ENCODE results near the gene PEX26. TPM values are rescaled to one million over a fixed set of nuclear protein-coding genes. Genes with fewer than 3 reads are reported as not detected.

The PEX26 gene
- total and polyA plus RNA-seq, 2 of the 13 experiments (the other 11 are each of a cell fraction or from before 2014, with no cell fraction given) = 10.6 to 25.1 TPM

DNA sequence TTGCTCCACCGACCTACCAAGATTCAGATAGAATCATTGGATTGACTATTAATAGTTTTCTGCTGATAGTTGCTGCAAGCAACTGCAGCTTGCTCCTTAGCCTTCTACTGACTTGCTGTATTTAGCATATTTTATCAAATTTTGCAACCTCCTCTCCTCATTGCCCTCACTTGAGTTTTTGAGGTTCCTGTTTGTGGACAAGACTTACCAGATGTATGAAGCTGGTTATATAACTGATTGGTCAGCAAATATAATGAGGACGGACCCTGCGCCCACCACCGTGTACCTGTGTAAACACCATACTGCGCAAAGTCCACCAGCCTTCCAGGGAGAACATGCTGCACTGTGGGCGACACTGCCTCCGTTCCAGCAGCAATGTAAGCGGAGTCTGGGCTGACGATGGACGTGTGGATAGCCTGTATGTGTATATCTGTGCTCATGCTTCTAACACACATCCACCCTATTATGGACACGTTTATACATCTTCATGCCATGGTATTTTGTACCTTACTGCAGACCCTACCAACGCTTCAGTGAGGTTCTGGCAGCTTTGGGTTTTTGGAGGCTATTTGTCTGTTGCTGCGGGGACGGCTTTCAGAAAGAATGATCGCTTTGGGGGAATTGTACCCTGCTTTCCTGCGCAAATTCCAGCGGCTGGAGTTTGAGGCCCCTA, 70.6 kb downstream of the PEX26 start (continued):
- TF ChIP-seq, protein P1, sequence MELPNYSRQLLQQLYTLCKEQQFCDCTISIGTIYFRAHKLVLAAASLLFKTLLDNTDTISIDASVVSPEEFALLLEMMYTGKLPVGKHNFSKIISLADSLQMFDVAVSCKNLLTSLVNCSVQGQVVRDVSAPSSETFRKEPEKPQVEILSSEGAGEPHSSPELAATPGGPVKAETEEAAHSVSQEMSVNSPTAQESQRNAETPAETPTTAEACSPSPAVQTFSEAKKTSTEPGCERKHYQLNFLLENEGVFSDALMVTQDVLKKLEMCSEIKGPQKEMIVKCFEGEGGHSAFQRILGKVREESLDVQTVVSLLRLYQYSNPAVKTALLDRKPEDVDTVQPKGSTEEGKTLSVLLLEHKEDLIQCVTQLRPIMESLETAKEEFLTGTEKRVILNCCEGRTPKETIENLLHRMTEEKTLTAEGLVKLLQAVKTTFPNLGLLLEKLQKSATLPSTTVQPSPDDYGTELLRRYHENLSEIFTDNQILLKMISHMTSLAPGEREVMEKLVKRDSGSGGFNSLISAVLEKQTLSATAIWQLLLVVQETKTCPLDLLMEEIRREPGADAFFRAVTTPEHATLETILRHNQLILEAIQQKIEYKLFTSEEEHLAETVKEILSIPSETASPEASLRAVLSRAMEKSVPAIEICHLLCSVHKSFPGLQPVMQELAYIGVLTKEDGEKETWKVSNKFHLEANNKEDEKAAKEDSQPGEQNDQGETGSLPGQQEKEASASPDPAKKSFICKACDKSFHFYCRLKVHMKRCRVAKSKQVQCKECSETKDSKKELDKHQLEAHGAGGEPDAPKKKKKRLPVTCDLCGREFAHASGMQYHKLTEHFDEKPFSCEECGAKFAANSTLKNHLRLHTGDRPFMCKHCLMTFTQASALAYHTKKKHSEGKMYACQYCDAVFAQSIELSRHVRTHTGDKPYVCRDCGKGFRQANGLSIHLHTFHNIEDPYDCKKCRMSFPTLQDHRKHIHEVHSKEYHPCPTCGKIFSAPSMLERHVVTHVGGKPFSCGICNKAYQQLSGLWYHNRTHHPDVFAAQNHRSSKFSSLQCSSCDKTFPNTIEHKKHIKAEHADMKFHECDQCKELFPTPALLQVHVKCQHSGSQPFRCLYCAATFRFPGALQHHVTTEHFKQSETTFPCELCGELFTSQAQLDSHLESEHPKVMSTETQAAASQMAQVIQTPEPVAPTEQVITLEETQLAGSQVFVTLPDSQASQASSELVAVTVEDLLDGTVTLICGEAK (IDR thresholded peaks at IDR 0.05) = no peak
- TF ChIP-seq, protein P1 (CRISPR knock-in tag; IDR thresholded peaks at IDR 0.05) = peak; percentile 63; the same call in 1 of the 2 replicates
- TF ChIP-seq NBN (conservative IDR thresholded peaks at IDR 0.05) (no peak), ZSCAN30 (CRISPR knock-in tag; IDR thresholded peaks at IDR 0.05) (peak; percentile 68; the same call in 1 of the 2 replicates), ZNF446 (CRISPR knock-in tag; IDR thresholded peaks at IDR 0.05) (no peak), ZBTB20 (CRISPR knock-in tag; IDR thresholded peaks at IDR 0.05; ENCODE audit: borderline replicate concordance, low read depth) (peak; percentile 97), CENPBD1 (CRISPR knock-in tag; IDR thresholded peaks at IDR 0.05; ENCODE audit: borderline replicate concordance, low read depth) (no peak), ZMYM3 (CRISPR knock-in tag; IDR thresholded peaks at IDR 0.05) (peak; percentile 91), HMGXB4 (CRISPR knock-in tag; IDR thresholded peaks at IDR 0.05; ENCODE audit: borderline replicate concordance in 1 of 2, low read depth in 1 of 2) (peak; percentile 80 to 86; a peak in 3 of 4 replicates)
- TF ChIP-seq, protein P2, sequence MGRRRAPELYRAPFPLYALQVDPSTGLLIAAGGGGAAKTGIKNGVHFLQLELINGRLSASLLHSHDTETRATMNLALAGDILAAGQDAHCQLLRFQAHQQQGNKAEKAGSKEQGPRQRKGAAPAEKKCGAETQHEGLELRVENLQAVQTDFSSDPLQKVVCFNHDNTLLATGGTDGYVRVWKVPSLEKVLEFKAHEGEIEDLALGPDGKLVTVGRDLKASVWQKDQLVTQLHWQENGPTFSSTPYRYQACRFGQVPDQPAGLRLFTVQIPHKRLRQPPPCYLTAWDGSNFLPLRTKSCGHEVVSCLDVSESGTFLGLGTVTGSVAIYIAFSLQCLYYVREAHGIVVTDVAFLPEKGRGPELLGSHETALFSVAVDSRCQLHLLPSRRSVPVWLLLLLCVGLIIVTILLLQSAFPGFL (CRISPR knock-in tag; IDR thresholded peaks at IDR 0.05) = no peak
- TF ChIP-seq, protein P3, sequence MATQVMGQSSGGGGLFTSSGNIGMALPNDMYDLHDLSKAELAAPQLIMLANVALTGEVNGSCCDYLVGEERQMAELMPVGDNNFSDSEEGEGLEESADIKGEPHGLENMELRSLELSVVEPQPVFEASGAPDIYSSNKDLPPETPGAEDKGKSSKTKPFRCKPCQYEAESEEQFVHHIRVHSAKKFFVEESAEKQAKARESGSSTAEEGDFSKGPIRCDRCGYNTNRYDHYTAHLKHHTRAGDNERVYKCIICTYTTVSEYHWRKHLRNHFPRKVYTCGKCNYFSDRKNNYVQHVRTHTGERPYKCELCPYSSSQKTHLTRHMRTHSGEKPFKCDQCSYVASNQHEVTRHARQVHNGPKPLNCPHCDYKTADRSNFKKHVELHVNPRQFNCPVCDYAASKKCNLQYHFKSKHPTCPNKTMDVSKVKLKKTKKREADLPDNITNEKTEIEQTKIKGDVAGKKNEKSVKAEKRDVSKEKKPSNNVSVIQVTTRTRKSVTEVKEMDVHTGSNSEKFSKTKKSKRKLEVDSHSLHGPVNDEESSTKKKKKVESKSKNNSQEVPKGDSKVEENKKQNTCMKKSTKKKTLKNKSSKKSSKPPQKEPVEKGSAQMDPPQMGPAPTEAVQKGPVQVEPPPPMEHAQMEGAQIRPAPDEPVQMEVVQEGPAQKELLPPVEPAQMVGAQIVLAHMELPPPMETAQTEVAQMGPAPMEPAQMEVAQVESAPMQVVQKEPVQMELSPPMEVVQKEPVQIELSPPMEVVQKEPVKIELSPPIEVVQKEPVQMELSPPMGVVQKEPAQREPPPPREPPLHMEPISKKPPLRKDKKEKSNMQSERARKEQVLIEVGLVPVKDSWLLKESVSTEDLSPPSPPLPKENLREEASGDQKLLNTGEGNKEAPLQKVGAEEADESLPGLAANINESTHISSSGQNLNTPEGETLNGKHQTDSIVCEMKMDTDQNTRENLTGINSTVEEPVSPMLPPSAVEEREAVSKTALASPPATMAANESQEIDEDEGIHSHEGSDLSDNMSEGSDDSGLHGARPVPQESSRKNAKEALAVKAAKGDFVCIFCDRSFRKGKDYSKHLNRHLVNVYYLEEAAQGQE (IDR thresholded peaks at IDR 0.05; ENCODE audit: borderline replicate concordance in 1 of 2, low read depth in 1 of 2, low read length in 2 of 2) = peak in 1 of 2 experiments; percentile 64; a peak in 1 of 4 replicates
